ENCODE data around the gene ZNF620.

GRCh38 chr3:40511031-40511718 lies 5.3 kb downstream of the ZNF620 start:
- TF ChIP-seq CTCF (IDR thresholded peaks at IDR 0.05; ENCODE audit: low read depth, low read length, poor library complexity, severe bottlenecking) (no peak), EZH2phosphoT487 (IDR thresholded peaks at IDR 0.05; ENCODE audit: borderline replicate concordance, low read length) (no peak)

Measured in DOHH2 (cell line).